HepG2 (cell line): ENCODE results near the gene ECE2. TPM values are rescaled to one million over a fixed set of nuclear protein-coding genes. Genes with fewer than 3 reads are reported as not detected.

Experiments
- ATAC-seq: fragments of 200-7000 bp; cut with Tn5 transposase; 3 replicates; pipeline ENCODE4 v1.9.1; 2020; ENCODE audit warnings: mild to moderate bottlenecking, moderate library complexity
- BruUV-seq: library from RNA; stranded (reverse); fragments of 400-500 nt; replicated peaks from 2 replicates; lab custom pipeline; 2021; lab: Mats Ljungman, UMichigan
- CTCF ChIA-PET: fragments of 300-600 bp; formaldehyde crosslinking; extraction: SDS; loops from one replicate; lab custom pipeline; 2021; ENCODE audit warnings: low total read pairs, inconsistent platforms, low intra/inter-chr PET ratio; lab: Yijun Ruan, JAX
- POLR2A ChIA-PET: fragments of 350-600 bp; sonication (Branson Sonifier 250); formaldehyde crosslinking; loops from one replicate; lab custom pipeline; 2020; ENCODE audit warnings: antibody characterized with exemption, inconsistent platforms; lab: Yijun Ruan, JAX
- DNase-seq: peaks from one replicate; pipeline ENCODE4 v3.0.0-alpha.2; 2015; ENCODE audit warnings: low spot score
- FAIRE-seq: peaks from 3 replicates; lab custom pipeline; 2011; peaks lifted over from hg19 to GRCh38; lab: Jason Lieb, UNC
- H2AFZ ChIP-seq: one replicate; pipeline ENCODE4 v1.6.1; 2011; ENCODE audit warnings: low read length, inconsistent platforms
- H3K27ac ChIP-seq: fragments of 300-600 bp; 3 replicates; pipeline ENCODE4 v1.8.0; 2011; ENCODE audit warnings: mixed run types, mild to moderate bottlenecking, mixed read lengths, low read length, inconsistent platforms; ENCODE audit not compliant: insufficient read depth; ENCODE audit errors: extremely low read length
- H3K27me3 ChIP-seq, 2 experiments: fragments of 200-600 bp in 1 of 2; 2 replicates in 1 of 2; 3 replicates in 1 of 2; pipeline versions ENCODE4 v1.6.0 to v1.8.0; 2011; ENCODE audit warnings: low read length in 2 of 2, mild to moderate bottlenecking in 2 of 2, moderate library complexity in 2 of 2, inconsistent platforms in 1 of 2; ENCODE audit not compliant: insufficient read depth in 2 of 2, control insufficient read depth in 1 of 2
- H3K36me3 ChIP-seq, 2 experiments: fragments of 200-600 bp in 1 of 2; replicated peaks in 1 of 2; 2 replicates in 1 of 2; 3 replicates in 1 of 2; pipeline versions ENCODE4 v1.5.1 to v1.8.0; 2011; ENCODE audit warnings: low read length in 2 of 2, inconsistent platforms in 1 of 2; ENCODE audit not compliant: insufficient read depth in 2 of 2, control insufficient read depth in 1 of 2
- H3K4me1 ChIP-seq: 2 replicates; pipeline ENCODE4 v1.5.1; 2012; ENCODE audit warnings: low read length, inconsistent platforms; ENCODE audit not compliant: insufficient read depth
- H3K4me2 ChIP-seq: 2 replicates; pipeline ENCODE4 v1.6.0; 2011; ENCODE audit warnings: low read depth, low read length, inconsistent platforms
- H3K4me3 ChIP-seq, 3 experiments: fragments of 200-600 bp in 1 of 3; sonication (generic), shearing (Covaris generic) in 1 of 3; replicated peaks in 1 of 3; 2 replicates each; pipeline ENCODE4 v1.5.1; 2011 to 2016; ENCODE audit warnings: low read length in 3 of 3, inconsistent platforms in 2 of 3, low read depth in 2 of 3, mild to moderate bottlenecking in 2 of 3, control low read depth in 1 of 3, mixed read lengths in 1 of 3; ENCODE audit not compliant: insufficient read depth in 1 of 3
- H3K79me2 ChIP-seq: one replicate; pipeline ENCODE4 v1.6.1; 2011; ENCODE audit warnings: low read length, inconsistent platforms; ENCODE audit not compliant: insufficient read depth
- H3K9ac ChIP-seq: 2 replicates; pipeline ENCODE4 v1.6.0; 2011; ENCODE audit warnings: mild to moderate bottlenecking, low read depth, low read length, inconsistent platforms; ENCODE audit not compliant: insufficient read depth
- H3K9me3 ChIP-seq: 2 replicates; pipeline ENCODE4 v1.5.1; 2012; ENCODE audit warnings: mild to moderate bottlenecking, low read length
- H4K20me1 ChIP-seq: 2 replicates; pipeline ENCODE4 v1.6.0; 2011; ENCODE audit warnings: inconsistent platforms, mild to moderate bottlenecking, low read length, moderate library complexity; ENCODE audit not compliant: insufficient read depth
- ATF6 ChIP-seq: sonication (generic); formaldehyde crosslinking; conservative IDR thresholded peaks from 2 replicates; pipeline ENCODE4 v1.4.0; 2020; ENCODE audit warnings: missing genetic modification reagents
- HNF4A ChIP-seq: sonication (generic); formaldehyde crosslinking; IDR thresholded peaks from 2 replicates; pipeline ENCODE4 v1.4.0; 2020; ENCODE audit warnings: missing genetic modification reagents
- KDM5B ChIP-seq: sonication (generic); formaldehyde crosslinking; IDR thresholded peaks from 2 replicates; pipeline ENCODE4 v1.4.0; 2020; ENCODE audit warnings: missing genetic modification reagents, mild to moderate bottlenecking, borderline replicate concordance
- MZF1 ChIP-seq: sonication (generic); formaldehyde crosslinking; IDR thresholded peaks from 2 replicates; pipeline ENCODE4 v1.8.1; 2023; ENCODE audit warnings: mild to moderate bottlenecking, missing genetic modification reagents, borderline replicate concordance
- NR2F1 ChIP-seq, 2 experiments: fragments of 450-650 bp in 1 of 2; formaldehyde crosslinking in 1 of 2; IDR thresholded peaks; 2 replicates each; pipeline versions ENCODE4 v1.5.0 to v1.6.1; 2016 to 2020; ENCODE audit warnings: mild to moderate bottlenecking in 1 of 2, missing compliant biosample characterization in 1 of 2, missing genetic modification reagents in 1 of 2, moderate library complexity in 1 of 2
- PRDM15 ChIP-seq: sonication (generic); formaldehyde crosslinking; IDR thresholded peaks from 2 replicates; pipeline ENCODE4 v1.4.0; 2020; ENCODE audit warnings: missing genetic modification reagents
- SOX6 ChIP-seq, 2 experiments: fragments of 450-650 bp in 1 of 2; sonication (generic) in 1 of 2; formaldehyde crosslinking in 1 of 2; IDR thresholded peaks; 2 replicates each; pipeline versions ENCODE4 v1.4.0 to v1.6.1; 2017 to 2020; ENCODE audit warnings: antibody characterized with exemption in 1 of 2, mild to moderate bottlenecking in 1 of 2, missing genetic modification reagents in 1 of 2
- TCF7L2 ChIP-seq: IDR thresholded peaks from 2 replicates; pipeline ENCODE4 v1.6.1; 2011; ENCODE audit warnings: mild to moderate bottlenecking, low read depth, low read length, moderate library complexity
- ZNF724P ChIP-seq: sonication (generic); formaldehyde crosslinking; IDR thresholded peaks from 2 replicates; pipeline ENCODE4 v1.8.0; 2022; ENCODE audit warnings: missing genetic modification reagents, borderline replicate concordance
- WGBS: methylation state at CpG from one replicate; pipeline ENCODE4 v1.1.6; 2017; ENCODE audit warnings: low lambda C conversion rate; 5-methylcytosine and 5-hydroxymethylcytosine counted together
- in situ Hi-C: cut with HindIII; loops from 2 replicates; pipeline ENCODE4 v1.10.0; 2017; ENCODE audit warnings: low pct_unique_long_range_greater_than_20kb; ENCODE audit not compliant: extremely low pct_ligation_motif_present
- intact Hi-C: fragments of 100-400 bp; cut with micrococcal nuclease; formaldehyde crosslinking; loops from one replicate; pipeline ENCODE4 v1.10.0; 2022; ENCODE audit not compliant: unreplicated experiment
- polyA plus RNA-seq, 8 experiments: library from polyadenylated mRNA; depleted of rRNA in 3 of 8; stranded (reverse) in 7 of 8; unstranded in 1 of 8; fragments of >200 nt; fragmentation: Illumina TruSeq in 4 of 8; extraction: Trizol in 4 of 8; gene quantifications; 2 replicates each; pipeline versions ENCODE4 v1.2.1 to v1.2.3, GENCODE V29; 2011 to 2016; ENCODE audit warnings: low read depth in 4 of 8, missing spikeins in 1 of 8, mixed read lengths in 1 of 8; ENCODE audit not compliant: insufficient read depth in 1 of 8
- total RNA-seq, 5 experiments: library from RNA; depleted of rRNA; stranded (reverse); fragments of >200 nt; fragmentation: Illumina TruSeq; extraction: Trizol; gene quantifications; 2 replicates each; pipeline ENCODE4 v1.2.3, GENCODE V29; 2016; ENCODE audit warnings: low read depth in 1 of 5
- TF ChIP-seq, protein P1 (sequence below): sonication (generic); formaldehyde crosslinking; IDR thresholded peaks from 2 replicates; pipeline ENCODE4 v1.4.0; 2020; ENCODE audit warnings: mild to moderate bottlenecking, missing genetic modification reagents
- TF ChIP-seq, protein P2 (sequence below): sonication (generic); formaldehyde crosslinking; IDR thresholded peaks from 2 replicates; pipeline ENCODE4 v1.5.0; 2020; ENCODE audit warnings: mild to moderate bottlenecking, missing genetic modification reagents, borderline replicate concordance

ECE2 gene
- total and polyA plus RNA-seq, 2 of the 13 experiments (the other 11 are each of a cell fraction or from before 2014, with no cell fraction given): not detected

DNA sequence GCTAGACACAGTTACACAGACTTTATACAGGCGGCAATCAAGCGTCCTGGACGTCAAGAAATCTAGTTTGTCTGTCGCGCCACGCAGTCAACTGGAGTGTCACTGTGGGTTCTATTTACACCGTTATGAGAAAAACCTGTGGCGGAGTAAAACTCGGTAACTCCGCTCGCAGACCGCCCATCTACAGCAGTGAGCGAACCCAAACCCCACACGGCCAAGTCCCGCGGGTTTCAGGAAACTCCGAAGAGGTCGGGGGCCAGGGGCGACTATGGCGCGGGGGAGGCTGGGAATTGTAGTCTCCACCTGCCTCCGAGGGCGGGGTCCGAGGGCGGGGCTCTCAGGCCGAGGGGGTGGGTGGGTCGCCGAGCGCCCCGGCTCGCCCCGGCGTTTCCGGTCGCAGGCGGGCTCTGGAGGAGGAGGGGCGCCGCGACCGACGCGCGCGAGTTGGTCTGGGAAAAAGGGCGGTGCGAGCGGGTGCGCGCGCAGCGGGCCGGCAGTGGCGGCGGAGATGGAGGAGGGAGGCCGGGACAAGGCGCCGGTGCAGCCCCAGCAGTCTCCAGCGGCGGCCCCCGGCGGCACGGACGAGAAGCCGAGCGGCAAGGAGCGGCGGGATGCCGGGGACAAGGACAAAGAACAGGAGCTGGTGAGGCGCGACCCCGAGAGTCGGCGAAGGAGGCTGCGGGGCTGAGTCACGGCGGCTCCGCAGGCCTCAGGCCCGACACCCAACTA lies 23.1 kb downstream of the ECE2 start, which contains the start of gene PSMD2:
Gene PSMD2, plus strand, starts transcription at position 483 of the 729 bp plus-strand sequence. Its CDS starts 26 bp downstream, at position 509.
- intact Hi-C loops: loop anchor here (2.0 kb wide), 1 partner anchor 36 kb away; no protein-coding TSS in a partner anchor
- peak within 1 kb of the TSS; percentile 88 for H2AFZ ChIP-seq
- TF ChIP-seq TCF7L2: no peak
- no peak for TF ChIP-seq SOX6 (IDR thresholded peaks at IDR 0.05)
- peak; percentile 24; the same call in 1 of the 2 replicates for TF ChIP-seq SOX6 (CRISPR knock-in tag; IDR thresholded peaks at IDR 0.05)
- TF ChIP-seq PRDM15 (CRISPR knock-in tag): no peak
- no peak; the same call in 1 of the 2 replicates for TF ChIP-seq KDM5B (CRISPR knock-in tag)
- TF ChIP-seq MZF1 (CRISPR knock-in tag): no peak
- TF ChIP-seq NR2F1 (CRISPR knock-in tag; IDR thresholded peaks at IDR 0.05): no peak
- 0 out of 2 replicates have a peak, but pooled peaks have one; percentile 80 for TF ChIP-seq ATF6
- no peak for TF ChIP-seq HNF4A (CRISPR knock-in tag)
- TF ChIP-seq, protein P1, sequence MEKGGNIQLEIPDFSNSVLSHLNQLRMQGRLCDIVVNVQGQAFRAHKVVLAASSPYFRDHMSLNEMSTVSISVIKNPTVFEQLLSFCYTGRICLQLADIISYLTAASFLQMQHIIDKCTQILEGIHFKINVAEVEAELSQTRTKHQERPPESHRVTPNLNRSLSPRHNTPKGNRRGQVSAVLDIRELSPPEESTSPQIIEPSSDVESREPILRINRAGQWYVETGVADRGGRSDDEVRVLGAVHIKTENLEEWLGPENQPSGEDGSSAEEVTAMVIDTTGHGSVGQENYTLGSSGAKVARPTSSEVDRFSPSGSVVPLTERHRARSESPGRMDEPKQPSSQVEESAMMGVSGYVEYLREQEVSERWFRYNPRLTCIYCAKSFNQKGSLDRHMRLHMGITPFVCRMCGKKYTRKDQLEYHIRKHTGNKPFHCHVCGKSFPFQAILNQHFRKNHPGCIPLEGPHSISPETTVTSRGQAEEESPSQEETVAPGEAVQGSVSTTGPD (CRISPR knock-in tag): no peak
- no peak for TF ChIP-seq ZNF724P (CRISPR knock-in tag)
- TF ChIP-seq, protein P2, sequence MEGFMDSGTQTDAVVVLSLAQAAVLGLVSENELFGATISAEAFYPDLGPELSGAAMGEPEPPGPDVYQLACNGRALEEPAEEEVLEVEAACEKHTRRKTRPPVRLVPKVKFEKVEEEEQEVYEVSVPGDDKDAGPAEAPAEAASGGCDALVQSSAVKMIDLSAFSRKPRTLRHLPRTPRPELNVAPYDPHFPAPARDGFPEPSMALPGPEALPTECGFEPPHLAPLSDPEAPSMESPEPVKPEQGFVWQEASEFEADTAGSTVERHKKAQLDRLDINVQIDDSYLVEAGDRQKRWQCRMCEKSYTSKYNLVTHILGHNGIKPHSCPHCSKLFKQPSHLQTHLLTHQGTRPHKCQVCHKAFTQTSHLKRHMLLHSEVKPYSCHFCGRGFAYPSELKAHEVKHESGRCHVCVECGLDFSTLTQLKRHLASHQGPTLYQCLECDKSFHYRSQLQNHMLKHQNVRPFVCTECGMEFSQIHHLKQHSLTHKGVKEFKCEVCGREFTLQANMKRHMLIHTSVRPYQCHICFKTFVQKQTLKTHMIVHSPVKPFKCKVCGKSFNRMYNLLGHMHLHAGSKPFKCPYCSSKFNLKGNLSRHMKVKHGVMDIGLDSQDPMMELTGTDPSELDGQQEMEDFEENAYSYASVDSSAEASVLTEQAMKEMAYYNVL (CRISPR knock-in tag): no peak

More for the DNA sequence above, 23.1 kb downstream of the ECE2 start, which contains the start of gene PSMD2:
- no TSS peak for BruUV-seq
- Histone ChIP-seq H3K4me3 (peak within 1 kb of the TSS; percentile 96 to 99 (median 98)), H3K36me3 (peaks cover 17 to 34% of the 10 kb centered on the region in 2 experiments; a peak in 4 of 5 replicates), H3K4me2 (peak within 1 kb of the TSS; percentile 94), H3K79me2 (peaks cover 25% of the 10 kb centered on the region), H3K9me3 (no peaks in the 10 kb centered on the region), H3K4me1 (peaks cover 47% of the 10 kb centered on the region), H4K20me1 (no peaks in the 10 kb centered on the region), H3K9ac (peak within 1 kb of the TSS; percentile 87), H3K27me3 (no peaks in the 10 kb centered on the region; a peak in 1 of 5 replicates), H3K27ac (peak within 1 kb of the TSS; percentile 66)
- POLR2A ChIA-PET: interaction anchor here (1.0 kb wide), 1 partner anchor 16 kb away, joined by 4 read pairs; no protein-coding TSS in a partner anchor
- peak; percentile 26 for FAIRE-seq
- CTCF ChIA-PET: no interaction called here
- DNase-seq: peak; percentile 91
- peak; percentile 97 for ATAC-seq
- in situ Hi-C loops: no loop called here
- 0% methylated on average over 15 of the region's 78 CpGs for WGBS
